ENCODE measurements around the gene MSI2. TPM values are rescaled to one million over a fixed set of nuclear protein-coding genes. Genes with fewer than 3 reads are reported as not detected.
A peak's percentile ranks its signal among the peaks of the same experiment; 100 is the strongest.

The MSI2 gene
- total and polyA plus RNA-seq, 12 donors: 32.6 to 411 (median 148) TPM

GRCh38 chr17:57488856-57489255, 232.5 kb downstream of the MSI2 start:
- peak overlapping the region; percentile 2 to 78 (median 60) for H3K27ac ChIP-seq
- TF ChIP-seq POLR2A (IDR thresholded peaks at IDR 0.05) (peak in 1 of 2 donors; percentile 40), CTCF (IDR thresholded peaks at IDR 0.05) (no peak)
- peaks cover 22 to 64% of the 10 kb centered on the region in 2 donors for H3K4me1 ChIP-seq (replicated peaks in 1 of 2)
- H3K9me3 ChIP-seq (replicated peaks in 1 of 3): no peaks in the 10 kb centered on the region
- DNase-seq: peak; percentile 54 to 92 (median 85)
- WGBS, 4 donors: 45 to 61% (median 54%) methylated on average over 9 of the region's 9 CpGs
- intact Hi-C loops (cut with DNase I): no loop called here
- no peaks in the 10 kb centered on the region for H3K36me3 ChIP-seq (replicated peaks in 1 of 2)
- H3K4me3 ChIP-seq: no peak overlapping the region
- H3K27me3 ChIP-seq: no peaks in the 10 kb centered on the region

GRCh38 chr17:57489321-57489720, 233.0 kb downstream of the MSI2 start:
- peaks cover 22 to 64% of the 10 kb centered on the region in 2 donors for H3K4me1 ChIP-seq (replicated peaks in 1 of 2)
- no peaks in the 10 kb centered on the region for H3K36me3 ChIP-seq (replicated peaks in 1 of 2)
- H3K27ac ChIP-seq: peak overlapping the region; percentile 2 to 78 (median 60)
- no peak overlapping the region for H3K4me3 ChIP-seq
- no peaks in the 10 kb centered on the region for H3K9me3 ChIP-seq (replicated peaks in 1 of 3)
- intact Hi-C loops (cut with DNase I): no loop called here
- peak in 3 of 7 donors; percentile 49 to 54 (median 51) for DNase-seq
- 61 to 100% (median 84%) methylated on average over 3 to 4 of the region's 4 CpGs for WGBS, 4 donors
- TF ChIP-seq CTCF (IDR thresholded peaks at IDR 0.05) (no peak), POLR2A (IDR thresholded peaks at IDR 0.05) (no peak)
- no peaks in the 10 kb centered on the region for H3K27me3 ChIP-seq

- peaks cover 22 to 64% of the 10 kb centered on the region in 2 donors for H3K4me1 ChIP-seq (replicated peaks in 1 of 2)
- TF ChIP-seq CTCF (IDR thresholded peaks at IDR 0.05): no peak
- TF ChIP-seq POLR2A (IDR thresholded peaks at IDR 0.05): no peak
- no peaks in the 10 kb centered on the region for H3K36me3 ChIP-seq (replicated peaks in 1 of 2)
- H3K27ac ChIP-seq: peak overlapping the region in 2 of 5 donors; percentile 57 to 61
- WGBS, 4 donors: 51 to 61% (median 57%) methylated on average over 4 of the region's 4 CpGs
- intact Hi-C loops (cut with DNase I): no loop called here
- H3K4me3 ChIP-seq: no peak overlapping the region
- no peaks in the 10 kb centered on the region for H3K27me3 ChIP-seq
- no peak for DNase-seq
- no peaks in the 10 kb centered on the region for H3K9me3 ChIP-seq (replicated peaks in 1 of 3)
These were observed 234.0 kb downstream of the MSI2 start for GRCh38 chr17:57490111-57490845.

- Histone ChIP-seq H3K4me3 (no peak overlapping the region), H3K4me1 (replicated peaks in 1 of 2) (peaks cover 22 to 58% of the 10 kb centered on the region in 2 donors), H3K27me3 (no peaks in the 10 kb centered on the region), H3K27ac (peak overlapping the region in 2 of 5 donors; percentile 57 to 61), H3K9me3 (replicated peaks in 1 of 3) (no peaks in the 10 kb centered on the region), H3K36me3 (replicated peaks in 1 of 2) (no peaks in the 10 kb centered on the region)
- peak in 1 of 7 donors; percentile 47 for DNase-seq
- no peak for TF ChIP-seq POLR2A (IDR thresholded peaks at IDR 0.05)
- no peak for TF ChIP-seq CTCF (IDR thresholded peaks at IDR 0.05)
- 41 to 57% (median 53%) methylated on average over 12 of the region's 12 CpGs for WGBS, 4 donors
- intact Hi-C loops (cut with DNase I): no loop called here
These were observed 234.6 kb downstream of the MSI2 start for GRCh38 chr17:57490890-57491289.

Measured in adrenal gland (tissue), 12 donors.